IMR-90 (cell line): ENCODE results near the gene IQCF6. TPM values are rescaled to one million over a fixed set of nuclear protein-coding genes. Genes with fewer than 3 reads are reported as not detected.

Experiments used
- ATAC-seq: fragments of 200-7000 bp; cut with Tn5 transposase; 2 replicates; pipeline ENCODE4 v1.9.1; 2020; ENCODE audit warnings: low read depth, mild to moderate bottlenecking, moderate library complexity
- BruUV-seq: library from RNA; stranded (reverse); fragments of 400-500 nt; replicated peaks from 2 replicates; lab custom pipeline; 2021; lab: Mats Ljungman, UMichigan
- CTCF ChIA-PET: fragments of 300-600 bp; formaldehyde crosslinking; extraction: SDS; loops from one replicate; lab custom pipeline; 2021; ENCODE audit warnings: antibody characterized with exemption; lab: Yijun Ruan, JAX
- POLR2A ChIA-PET: fragments of 300-600 bp; sonication (Branson Sonifier 250); formaldehyde crosslinking; loops from one replicate; lab custom pipeline; 2022; ENCODE audit warnings: antibody characterized with exemption; ENCODE audit not compliant: unreplicated experiment; lab: Charles Lee
- DNase-seq: peaks from one replicate; pipeline ENCODE4 v3.0.0; 2013
- H2AFZ ChIP-seq: replicated peaks from 2 replicates; pipeline ENCODE3; 2013; ENCODE audit warnings: low read length, mild to moderate bottlenecking; ENCODE audit not compliant: poor library complexity
- H2AK5ac ChIP-seq: 2 replicates; pipeline ENCODE4 v1.6.1; 2013; ENCODE audit warnings: low read depth, low read length, inconsistent platforms
- H2AK9ac ChIP-seq: replicated peaks from 2 replicates; pipeline ENCODE3; 2013; ENCODE audit warnings: mild to moderate bottlenecking, low read depth, low read length, moderate library complexity; ENCODE audit not compliant: poor library complexity
- H2BK120ac ChIP-seq: 2 replicates; pipeline ENCODE4 v1.6.1; 2013; ENCODE audit warnings: low read depth, low read length, inconsistent platforms
- H2BK15ac ChIP-seq: 3 replicates; pipeline ENCODE4 v1.6.1; 2013; ENCODE audit warnings: low read depth, low read length, inconsistent platforms
- H2BK20ac ChIP-seq: 2 replicates; pipeline ENCODE4 v1.6.1; 2013; ENCODE audit warnings: low read depth, mild to moderate bottlenecking, inconsistent platforms, low read length, moderate library complexity
- H2BK5ac ChIP-seq: 2 replicates; pipeline ENCODE4 v1.6.1; 2013; ENCODE audit warnings: mild to moderate bottlenecking, low read depth, low read length, inconsistent platforms; ENCODE audit not compliant: poor library complexity, severe bottlenecking
- H3K14ac ChIP-seq: replicated peaks from 2 replicates; pipeline ENCODE4 v1.6.1; 2013; ENCODE audit warnings: low read depth, low read length, inconsistent platforms
- H3K18ac ChIP-seq: 2 replicates; pipeline ENCODE4 v1.6.1; 2013; ENCODE audit warnings: low read depth, low read length, control low read depth
- H3K23ac ChIP-seq: 2 replicates; pipeline ENCODE4 v1.6.1; 2013; ENCODE audit warnings: low read depth, low read length, inconsistent platforms
- H3K27ac ChIP-seq: 2 replicates; pipeline ENCODE4 v1.5.1; 2013; ENCODE audit warnings: mild to moderate bottlenecking, control low read depth, low read length; ENCODE audit not compliant: insufficient read depth
- H3K27me3 ChIP-seq: 2 replicates; pipeline ENCODE4 v1.6.1; 2013; ENCODE audit warnings: low read length; ENCODE audit not compliant: control insufficient read depth, insufficient read depth
- H3K36me3 ChIP-seq: 2 replicates; pipeline ENCODE4 v1.6.1; 2013; ENCODE audit warnings: low read length, mixed read lengths; ENCODE audit not compliant: control insufficient read depth, insufficient read depth
- H3K4ac ChIP-seq: 2 replicates; pipeline ENCODE4 v1.6.1; 2013; ENCODE audit warnings: low read depth, low read length, inconsistent platforms
- H3K4me1 ChIP-seq: 2 replicates; pipeline ENCODE4 v1.6.1; 2013; ENCODE audit warnings: low read length, mixed read lengths; ENCODE audit not compliant: control insufficient read depth, insufficient read depth
- H3K4me2 ChIP-seq: 2 replicates; pipeline ENCODE4 v1.6.1; 2013; ENCODE audit warnings: low read depth, mild to moderate bottlenecking, control low read depth, low read length, moderate library complexity
- H3K4me3 ChIP-seq: 2 replicates; pipeline ENCODE4 v1.5.1; 2013; ENCODE audit warnings: low read depth, mild to moderate bottlenecking, control low read depth, low read length, moderate library complexity; ENCODE audit not compliant: insufficient read depth
- H3K56ac ChIP-seq: 2 replicates; pipeline ENCODE4 v1.6.1; 2013; ENCODE audit warnings: low read length, inconsistent platforms; ENCODE audit not compliant: insufficient read depth; ENCODE audit errors: extremely low read depth
- H3K79me1 ChIP-seq, 2 experiments: 2 replicates each; pipeline ENCODE4 v1.6.1; 2013; ENCODE audit warnings: low read length in 2 of 2, inconsistent platforms in 1 of 2, low read depth in 1 of 2
- H3K9ac ChIP-seq: 2 replicates; pipeline ENCODE4 v1.6.1; 2013; ENCODE audit warnings: low read depth, low read length, control low read depth
- H3K9me1 ChIP-seq: 2 replicates; pipeline ENCODE4 v1.6.1; 2013; ENCODE audit warnings: low read length, inconsistent platforms; ENCODE audit not compliant: insufficient read depth
- H3K9me3 ChIP-seq: 2 replicates; pipeline ENCODE4 v1.6.1; 2013; ENCODE audit warnings: low read length; ENCODE audit not compliant: control insufficient read depth, insufficient read depth
- H4K20me1 ChIP-seq: 2 replicates; pipeline ENCODE4 v1.6.1; 2013; ENCODE audit warnings: low read length, inconsistent platforms; ENCODE audit not compliant: insufficient read depth
- H4K5ac ChIP-seq: 2 replicates; pipeline ENCODE4 v1.6.1; 2013; ENCODE audit warnings: mild to moderate bottlenecking, low read depth, low read length, control low read depth
- H4K8ac ChIP-seq, 2 experiments: 2 replicates each; pipeline ENCODE4 v1.6.1; 2013; ENCODE audit warnings: low read depth in 2 of 2, low read length in 2 of 2, control low read depth in 1 of 2, inconsistent platforms in 1 of 2
- H4K91ac ChIP-seq: 2 replicates; pipeline ENCODE4 v1.6.1; 2013; ENCODE audit warnings: low read depth, low read length, inconsistent platforms; ENCODE audit not compliant: insufficient read depth
- BHLHE40 ChIP-seq: fragments of 150-350 bp; IDR thresholded peaks from 2 replicates; pipeline ENCODE4 v1.6.1; 2016; ENCODE audit warnings: mild to moderate bottlenecking, low read depth, low read length
- CEBPB ChIP-seq: IDR thresholded peaks from 2 replicates; pipeline ENCODE4 v1.6.1; 2012; ENCODE audit warnings: low read depth, low read length, improper control_type of control experiment
- CHD1 ChIP-seq: IDR thresholded peaks from 2 replicates; pipeline ENCODE4 v1.6.1; 2012; ENCODE audit warnings: low read depth, low read length, improper control_type of control experiment
- FOS ChIP-seq: fragments of 150-350 bp; IDR thresholded peaks from 2 replicates; pipeline ENCODE4 v1.6.1; 2016; ENCODE audit warnings: low read depth, low read length
- MAFK ChIP-seq: IDR thresholded peaks from 2 replicates; pipeline ENCODE4 v1.6.1; 2012; ENCODE audit warnings: low read depth, low read length, improper control_type of control experiment
- MAZ ChIP-seq: IDR thresholded peaks from 2 replicates; pipeline ENCODE4 v1.6.1; 2012; ENCODE audit warnings: low read depth, mild to moderate bottlenecking, low read length, improper control_type of control experiment, moderate library complexity, borderline replicate concordance
- MXI1 ChIP-seq: IDR thresholded peaks from 2 replicates; pipeline ENCODE4 v1.6.1; 2012; ENCODE audit warnings: low read depth, mild to moderate bottlenecking, low read length, moderate library complexity, borderline replicate concordance
- NFE2L2 ChIP-seq: fragments of 150-350 bp; IDR thresholded peaks from 2 replicates; pipeline ENCODE4 v1.6.1; 2016; ENCODE audit warnings: low read depth, mild to moderate bottlenecking, low read length
- POLR2A ChIP-seq: IDR thresholded peaks from 2 replicates; pipeline ENCODE4 v1.6.1; 2012; ENCODE audit warnings: mild to moderate bottlenecking, low read depth, low read length
- RAD21 ChIP-seq: IDR thresholded peaks from 2 replicates; pipeline ENCODE4 v1.6.1; 2012; ENCODE audit warnings: low read length, improper control_type of control experiment
- RCOR1 ChIP-seq: IDR thresholded peaks from 2 replicates; pipeline ENCODE4 v1.6.1; 2012; ENCODE audit warnings: mild to moderate bottlenecking, low read length, improper control_type of control experiment; ENCODE audit not compliant: insufficient replicate concordance
- RFX5 ChIP-seq: IDR thresholded peaks from 2 replicates; pipeline ENCODE4 v1.8.0; 2012; ENCODE audit warnings: low read depth, mild to moderate bottlenecking, low read length, moderate library complexity
- SMC3 ChIP-seq: fragments of 150-350 bp; IDR thresholded peaks from 2 replicates; pipeline ENCODE4 v1.6.1; 2016; ENCODE audit warnings: low read depth, mild to moderate bottlenecking, antibody characterized with exemption, low read length, moderate library complexity
- WGBS, 2 experiments: methylation state at CpG; one replicate each; pipeline versions ENCODE4 v1.1.5 to v1.1.7; 2013; ENCODE audit warnings: missing lambda C conversion rate in 2 of 2; ENCODE audit not compliant: insufficient read length in 1 of 2; ENCODE audit errors: extremely low coverage in 2 of 2; 5-methylcytosine and 5-hydroxymethylcytosine counted together
- dilution Hi-C: fragments of 300-500 bp; cut with HindIII; formaldehyde crosslinking; loops from one replicate; pipeline ENCODE4 v1.14.3; 2018; ENCODE audit warnings: low sequenced_read_pairs; ENCODE audit not compliant: unreplicated experiment
- in situ Hi-C: fragments of 300-500 bp; cut with MboI; formaldehyde crosslinking; loops from 3 replicates; pipeline ENCODE4 v1.14.3; 2019; ENCODE audit warnings: low sequenced_read_pairs, inconsistent platforms, mixed read lengths
- intact Hi-C: fragments of 100-400 bp; cut with micrococcal nuclease; formaldehyde crosslinking; loops from 2 replicates; pipeline ENCODE4 v1.10.0; 2022
- polyA plus RNA-seq, 3 experiments: library from polyadenylated mRNA; depleted of rRNA; stranded (reverse); fragments of >200 nt; gene quantifications; 2 replicates each; pipeline ENCODE4 v1.2.3, GENCODE V29; 2012; ENCODE audit warnings: low replicate concordance in 1 of 3
- total RNA-seq: library from RNA; depleted of rRNA; stranded (reverse); fragments of >200 nt; gene quantifications from 2 replicates; pipeline ENCODE4 v1.2.3, GENCODE V29; 2012
- TF ChIP-seq, protein P1 (sequence below): conservative IDR thresholded peaks from 2 replicates; pipeline ENCODE4 v1.5.1; 2012; ENCODE audit warnings: mild to moderate bottlenecking, low read depth, low read length, improper control_type of control experiment
- TF ChIP-seq, protein P2 (sequence below): fragments of 150-350 bp; IDR thresholded peaks from 2 replicates; pipeline ENCODE4 v1.6.1; 2016; ENCODE audit warnings: low read depth, mild to moderate bottlenecking, low read length, moderate library complexity, borderline replicate concordance
- TF ChIP-seq, protein P3 (sequence below): fragments of 150-350 bp; IDR thresholded peaks from 2 replicates; pipeline ENCODE4 v1.6.1; 2017; ENCODE audit warnings: mild to moderate bottlenecking, antibody characterized with exemption, low read length, low read depth

Gene IQCF6
- total and polyA plus RNA-seq, 2 of the 4 experiments (the other 2 are of a cell fraction): not detected

DNA sequence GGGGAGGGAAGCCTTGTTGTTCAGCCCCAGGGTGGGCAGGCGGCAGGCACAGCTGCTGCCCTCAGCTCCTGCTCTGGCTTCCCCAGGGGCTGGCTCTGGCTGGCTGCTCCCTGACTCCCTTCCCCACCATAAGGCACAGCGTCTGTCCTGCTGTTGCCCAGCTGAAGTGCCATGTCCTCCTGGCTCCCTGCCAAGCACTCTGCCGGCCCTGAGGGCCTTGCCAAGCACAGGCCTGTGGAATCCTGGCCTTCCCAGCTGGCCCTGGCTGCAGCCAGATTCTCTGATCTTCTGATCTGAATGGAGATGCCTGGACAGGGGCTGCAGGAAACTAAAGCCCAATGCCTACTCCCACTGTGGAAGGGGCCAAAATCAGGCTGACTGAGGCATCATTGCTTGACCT, 1.1 kb downstream of the IQCF6 start:
- ATAC-seq (no peak), DNase-seq (no peak)
- H2AK5ac ChIP-seq: no peak overlapping the region
- no peaks in the 10 kb centered on the region for H3K36me3 ChIP-seq
- H3K9me3 ChIP-seq: no peaks in the 10 kb centered on the region
- POLR2A ChIA-PET: no interaction called here
- no peak overlapping the region for H2AFZ ChIP-seq
- no peak overlapping the region for H4K5ac ChIP-seq
- no peak overlapping the region for H3K27ac ChIP-seq
- no peak overlapping the region for H3K56ac ChIP-seq
- no peaks in the 10 kb centered on the region for H4K20me1 ChIP-seq
- H3K4ac ChIP-seq: no peak overlapping the region
- no peak overlapping the region for H3K18ac ChIP-seq
- no peak overlapping the region for H3K23ac ChIP-seq
- no peak overlapping the region for H4K8ac ChIP-seq
- intact Hi-C loops: no loop called here
- no peaks in the 10 kb centered on the region for H3K4me1 ChIP-seq
- peaks cover 4% of the 10 kb centered on the region; the same call in 1 of the 2 replicates for H3K27me3 ChIP-seq
- TF ChIP-seq MAFK (no peak), RCOR1 (no peak), FOS (no peak), MXI1 (no peak), POLR2A (no peak), CEBPB (no peak), CHD1 (no peak), RFX5 (no peak), RAD21 (no peak), NFE2L2 (no peak), BHLHE40 (no peak), SMC3 (no peak), MAZ (no peak)
- TF ChIP-seq, protein P1, sequence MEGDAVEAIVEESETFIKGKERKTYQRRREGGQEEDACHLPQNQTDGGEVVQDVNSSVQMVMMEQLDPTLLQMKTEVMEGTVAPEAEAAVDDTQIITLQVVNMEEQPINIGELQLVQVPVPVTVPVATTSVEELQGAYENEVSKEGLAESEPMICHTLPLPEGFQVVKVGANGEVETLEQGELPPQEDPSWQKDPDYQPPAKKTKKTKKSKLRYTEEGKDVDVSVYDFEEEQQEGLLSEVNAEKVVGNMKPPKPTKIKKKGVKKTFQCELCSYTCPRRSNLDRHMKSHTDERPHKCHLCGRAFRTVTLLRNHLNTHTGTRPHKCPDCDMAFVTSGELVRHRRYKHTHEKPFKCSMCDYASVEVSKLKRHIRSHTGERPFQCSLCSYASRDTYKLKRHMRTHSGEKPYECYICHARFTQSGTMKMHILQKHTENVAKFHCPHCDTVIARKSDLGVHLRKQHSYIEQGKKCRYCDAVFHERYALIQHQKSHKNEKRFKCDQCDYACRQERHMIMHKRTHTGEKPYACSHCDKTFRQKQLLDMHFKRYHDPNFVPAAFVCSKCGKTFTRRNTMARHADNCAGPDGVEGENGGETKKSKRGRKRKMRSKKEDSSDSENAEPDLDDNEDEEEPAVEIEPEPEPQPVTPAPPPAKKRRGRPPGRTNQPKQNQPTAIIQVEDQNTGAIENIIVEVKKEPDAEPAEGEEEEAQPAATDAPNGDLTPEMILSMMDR: no peak
- TF ChIP-seq, protein P2, sequence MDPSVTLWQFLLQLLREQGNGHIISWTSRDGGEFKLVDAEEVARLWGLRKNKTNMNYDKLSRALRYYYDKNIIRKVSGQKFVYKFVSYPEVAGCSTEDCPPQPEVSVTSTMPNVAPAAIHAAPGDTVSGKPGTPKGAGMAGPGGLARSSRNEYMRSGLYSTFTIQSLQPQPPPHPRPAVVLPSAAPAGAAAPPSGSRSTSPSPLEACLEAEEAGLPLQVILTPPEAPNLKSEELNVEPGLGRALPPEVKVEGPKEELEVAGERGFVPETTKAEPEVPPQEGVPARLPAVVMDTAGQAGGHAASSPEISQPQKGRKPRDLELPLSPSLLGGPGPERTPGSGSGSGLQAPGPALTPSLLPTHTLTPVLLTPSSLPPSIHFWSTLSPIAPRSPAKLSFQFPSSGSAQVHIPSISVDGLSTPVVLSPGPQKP: no peak
- TF ChIP-seq, protein P3, sequence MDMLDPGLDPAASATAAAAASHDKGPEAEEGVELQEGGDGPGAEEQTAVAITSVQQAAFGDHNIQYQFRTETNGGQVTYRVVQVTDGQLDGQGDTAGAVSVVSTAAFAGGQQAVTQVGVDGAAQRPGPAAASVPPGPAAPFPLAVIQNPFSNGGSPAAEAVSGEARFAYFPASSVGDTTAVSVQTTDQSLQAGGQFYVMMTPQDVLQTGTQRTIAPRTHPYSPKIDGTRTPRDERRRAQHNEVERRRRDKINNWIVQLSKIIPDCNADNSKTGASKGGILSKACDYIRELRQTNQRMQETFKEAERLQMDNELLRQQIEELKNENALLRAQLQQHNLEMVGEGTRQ: no peak
- H3K9me1 ChIP-seq: no peaks in the 10 kb centered on the region
- H2AK9ac ChIP-seq: no peak overlapping the region
- dilution Hi-C loops: no loop called here
- BruUV-seq: no TSS peak
- H2BK120ac ChIP-seq: no peak overlapping the region
- H3K4me3 ChIP-seq: no peak overlapping the region
- WGBS, 2 experiments: no CpG with 5 or more reads among the region's 3 CpGs
- H3K4me2 ChIP-seq: no peak overlapping the region
- in situ Hi-C loops: loop anchor here (25.0 kb wide), 1 partner anchor 266 kb away; the partner anchor contains the start of gene DCAF1
- H2BK20ac ChIP-seq: no peak overlapping the region
- no peak overlapping the region for H4K91ac ChIP-seq
- H2BK15ac ChIP-seq: no peak overlapping the region
- no peak overlapping the region for H3K14ac ChIP-seq
- no peak overlapping the region for H2BK5ac ChIP-seq
- CTCF ChIA-PET: no interaction called here
- H3K79me1 ChIP-seq: no peaks in the 10 kb centered on the region
- H3K9ac ChIP-seq: no peak overlapping the region
